HG03103 (cell line): ENCODE results near the gene HIGD1C.
A peak's percentile ranks its signal among the peaks of the same experiment; 100 is the strongest.
"Not testable (repeated sequence)": the region's sequence is repeated elsewhere in the genome, so short reads cannot be mapped to it uniquely, and the experiment has no call there.

Experiments
- ATAC-seq: cut with Tn5 transposase; IDR thresholded peaks from one replicate; pipeline ENCODE4 v1.9.1; 2021; ENCODE audit warnings: low read depth; ENCODE audit not compliant: unreplicated experiment

Gene HIGD1C

DNA sequence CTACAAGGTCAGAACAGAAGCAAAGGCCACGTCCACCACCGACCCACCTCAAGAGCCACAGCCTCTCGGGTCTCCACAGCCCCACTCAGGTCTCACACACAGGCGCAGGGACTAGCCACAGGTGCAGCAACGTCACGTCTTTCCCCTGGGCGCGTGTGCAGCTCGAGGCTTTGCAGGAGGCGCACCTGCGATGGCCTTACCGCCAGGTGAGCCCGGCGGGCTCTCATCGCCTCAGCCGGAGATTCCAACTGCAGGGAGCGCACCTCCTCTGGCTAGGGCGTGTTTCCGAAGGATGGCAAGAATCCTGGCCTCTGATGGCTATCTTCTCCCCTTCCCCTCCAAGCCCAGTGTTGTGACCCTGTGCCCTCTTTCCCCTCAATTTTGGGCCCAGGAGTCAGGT lies at the start of gene HIGD1C:
Gene HIGD1C, plus strand, starts transcription at position 35 of the 400 bp plus-strand sequence. CDS start 1,455 bp downstream, outside the sequence.
- no peak for ATAC-seq

DNA sequence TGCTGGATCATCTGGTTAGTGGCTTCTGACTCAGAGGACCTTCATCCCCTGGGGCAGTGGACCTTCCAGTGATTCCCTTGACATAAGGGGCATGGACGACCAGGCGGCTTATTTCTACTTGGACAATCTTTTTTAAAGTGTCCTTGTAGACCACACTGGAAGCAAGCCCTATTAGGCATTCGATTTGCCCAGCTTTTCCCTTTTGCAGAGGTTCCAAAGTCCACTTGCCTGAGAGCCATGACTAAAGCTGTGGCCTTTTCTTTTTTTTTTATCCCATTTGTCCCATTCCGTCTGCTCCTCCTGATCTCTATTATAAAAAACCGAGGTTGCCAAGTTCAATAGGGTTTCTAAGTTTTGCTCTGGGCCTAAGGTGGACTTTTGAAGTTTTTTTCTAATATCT lies 43.9 kb upstream of the HIGD1C start:
- not testable (repeated sequence) for ATAC-seq

DNA sequence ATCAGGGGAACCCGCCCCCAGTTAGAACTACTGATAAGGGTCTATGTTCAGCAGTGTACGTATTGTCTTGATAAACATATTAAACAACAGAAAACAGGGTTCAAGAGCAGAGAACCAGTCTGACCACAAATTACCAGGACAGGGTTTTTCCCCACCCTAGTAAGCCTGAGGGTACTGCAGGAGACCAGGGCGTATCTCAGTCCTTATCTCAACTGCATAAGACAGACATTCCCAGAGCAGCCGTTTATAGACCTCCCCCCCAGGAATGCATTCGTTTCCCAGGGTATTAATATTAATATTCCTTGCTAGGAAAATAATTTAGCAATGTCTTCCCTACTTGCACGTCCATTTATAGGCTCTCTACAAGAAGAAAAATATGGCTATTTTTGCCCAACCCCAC lies 40.0 kb upstream of the HIGD1C start:
- ATAC-seq, result not testable (repeated sequence)

DNA sequence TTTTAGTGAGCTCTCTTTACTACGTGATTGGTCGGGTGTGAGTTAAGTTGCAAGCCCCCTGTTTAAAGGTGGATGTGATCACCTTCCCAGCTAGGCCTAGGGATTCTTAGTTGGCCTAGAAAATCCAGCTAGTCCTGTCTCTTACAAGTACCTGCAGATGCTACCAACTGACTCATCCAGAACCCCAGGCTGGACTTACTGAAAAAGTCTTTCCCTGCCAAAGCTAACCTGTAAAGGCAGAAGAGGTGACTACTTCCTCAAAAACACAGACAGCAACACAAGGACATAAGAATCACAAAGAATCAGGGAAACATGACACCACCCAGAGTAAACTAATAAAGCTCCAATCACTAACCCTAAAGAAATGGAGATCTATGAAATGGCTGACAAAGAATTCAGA lies 39.1 kb upstream of the HIGD1C start:
- ATAC-seq, result no peak

DNA sequence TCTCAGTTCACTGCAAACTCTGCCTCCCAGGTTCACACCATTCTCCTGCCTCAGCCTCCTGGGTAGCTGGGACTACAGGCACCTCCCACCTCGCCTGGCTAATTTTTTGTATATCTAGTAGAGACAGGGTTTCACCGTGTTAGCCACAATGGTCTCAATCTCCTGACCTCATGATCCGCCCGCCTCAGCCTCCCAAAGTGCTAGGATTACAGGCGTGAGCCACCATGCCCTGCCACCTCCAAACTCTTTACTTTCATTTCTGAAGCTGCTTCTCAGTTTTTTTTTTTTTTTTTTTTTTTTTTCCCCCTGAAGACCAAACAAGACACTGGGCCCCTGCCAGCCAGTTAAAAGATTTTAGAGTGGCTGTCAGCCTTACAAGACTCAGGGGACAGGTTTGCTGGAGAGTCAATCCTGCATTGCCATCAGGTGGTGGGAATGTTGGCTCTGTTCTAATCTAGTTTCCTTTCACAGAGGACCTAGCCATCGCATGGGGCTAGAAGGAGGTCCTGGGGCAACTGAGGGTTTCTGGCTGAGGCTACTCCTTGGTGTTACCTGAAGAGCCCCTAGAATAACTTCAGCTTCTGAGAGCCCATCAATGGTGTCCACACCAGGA lies 37.4 kb upstream of the HIGD1C start:
- ATAC-seq, result no peak

DNA sequence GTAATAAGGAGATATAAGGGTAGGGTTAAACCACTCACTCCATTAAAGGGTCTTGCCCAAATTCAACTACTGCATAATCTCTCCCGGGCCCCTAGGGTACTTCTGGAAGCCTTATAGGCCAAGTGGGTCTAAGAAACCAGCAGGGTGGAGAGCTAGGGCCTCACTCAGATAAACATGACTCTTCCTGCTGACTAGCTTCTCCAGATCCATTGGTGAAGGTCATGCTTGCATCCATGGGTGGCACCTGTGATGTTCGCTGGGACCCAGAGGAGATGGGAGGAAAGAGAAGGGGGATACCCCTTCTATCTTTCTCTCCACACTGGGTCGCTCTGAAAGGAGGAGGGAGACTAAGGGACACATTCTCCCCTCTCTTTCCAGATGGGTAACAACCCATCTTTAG lies 36.1 kb upstream of the HIGD1C start:
- ATAC-seq, result no peak

DNA sequence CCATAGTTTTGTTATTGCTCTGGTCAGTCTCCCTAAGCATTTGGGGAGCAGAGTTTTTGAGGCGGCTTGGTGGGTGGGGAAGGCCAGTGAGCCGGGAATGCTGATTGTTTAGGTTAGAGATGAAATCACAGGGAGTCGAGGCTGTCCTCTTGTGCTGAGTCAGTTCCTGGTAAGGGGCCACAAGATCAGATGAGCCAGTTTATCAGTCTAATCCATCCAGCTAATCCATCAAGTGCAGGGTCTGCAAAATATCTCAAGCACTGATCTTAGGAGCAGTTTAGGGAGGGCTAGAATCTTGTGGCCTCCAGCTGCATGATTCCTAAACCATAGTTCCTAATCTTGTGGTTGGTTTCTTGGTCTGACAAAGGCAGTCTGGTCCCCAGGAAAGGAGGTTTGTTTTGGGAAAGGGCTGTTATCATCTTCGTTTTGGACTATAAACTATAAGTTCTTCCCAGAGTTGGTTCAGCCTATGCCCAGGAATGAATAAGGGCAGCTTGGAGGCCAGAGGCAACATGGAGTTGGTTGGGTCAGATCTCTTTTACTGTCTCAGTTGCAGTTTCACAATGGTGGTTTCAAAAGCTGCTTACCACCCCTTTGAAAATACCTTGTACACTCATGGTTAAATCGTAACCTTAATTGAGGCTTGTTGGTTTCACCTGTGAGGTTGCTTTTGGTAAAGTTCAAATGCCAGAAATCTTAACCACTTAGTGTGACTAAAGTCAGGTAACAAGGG lies 33.6 kb upstream of the HIGD1C start:
- no peak for ATAC-seq

DNA sequence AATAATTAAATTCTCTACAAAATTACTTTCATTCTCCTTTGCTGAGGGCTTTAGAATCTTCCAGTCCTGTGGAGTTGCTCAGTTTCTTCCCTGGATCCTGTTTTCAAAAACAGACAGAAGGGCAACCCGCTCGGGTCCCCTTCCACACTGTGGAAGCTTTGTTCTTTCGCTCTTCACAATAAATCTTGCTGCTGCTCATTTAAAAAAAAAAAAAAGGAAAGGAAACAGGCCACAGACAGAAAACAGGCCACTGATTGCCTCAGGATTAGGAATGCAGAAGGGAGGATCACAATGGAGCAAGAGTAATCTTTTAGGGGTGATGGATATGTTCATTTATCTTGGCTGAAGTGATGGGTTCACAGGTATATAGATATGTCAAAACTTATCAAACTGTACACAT lies 29.5 kb upstream of the HIGD1C start:
- ATAC-seq, result no peak

DNA sequence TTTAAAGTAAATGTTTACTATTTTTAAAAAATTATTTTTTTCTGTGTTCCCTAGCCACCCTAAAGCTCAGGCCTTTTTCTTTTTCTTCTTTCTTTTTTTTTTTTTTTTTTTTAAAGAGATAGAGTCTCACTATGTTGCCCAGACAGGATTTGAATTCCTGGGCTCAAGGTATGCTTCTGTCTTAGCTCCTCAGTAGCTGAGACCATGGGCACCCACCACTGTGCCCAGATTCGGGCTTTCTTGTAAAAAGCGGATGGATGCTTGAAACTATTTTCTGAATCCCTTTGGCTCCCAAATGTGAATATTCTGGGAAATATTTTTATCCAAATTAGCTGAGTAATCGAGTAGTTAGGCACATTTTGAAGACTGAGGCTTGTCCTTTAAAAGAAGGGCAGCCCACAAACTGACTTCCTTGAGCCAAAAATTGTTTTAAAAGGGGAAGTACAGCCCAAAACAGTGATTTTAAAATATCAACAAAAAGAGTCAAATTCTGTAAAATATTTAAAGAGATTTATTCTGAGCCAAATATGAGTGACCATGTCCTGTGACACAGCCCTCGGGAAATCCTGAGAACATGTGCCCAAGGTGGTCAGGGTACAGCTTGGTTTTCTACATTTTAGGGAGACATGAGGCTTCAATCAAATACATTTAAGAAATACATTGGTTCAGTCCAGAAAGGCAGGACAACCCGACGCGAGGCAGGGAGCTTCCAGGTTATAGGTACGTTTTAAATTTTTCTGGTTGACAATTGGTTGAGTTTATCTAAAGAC lies 28.8 kb upstream of the HIGD1C start:
- ATAC-seq, result no peak

DNA sequence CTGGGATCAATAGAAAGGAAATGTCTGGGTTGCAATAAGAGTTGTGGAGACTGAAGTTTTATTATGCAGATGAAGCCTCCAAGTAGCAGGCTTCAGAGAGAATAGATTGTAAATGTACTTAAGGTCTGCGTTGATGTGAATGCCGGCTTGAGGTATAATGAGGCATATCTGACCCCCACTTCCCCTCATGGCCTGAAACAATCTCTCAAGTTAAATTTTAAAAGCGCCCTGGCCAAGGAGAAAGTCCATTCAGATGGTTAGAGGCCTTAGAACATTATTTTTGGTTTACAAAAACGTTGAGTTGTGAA lies 28.3 kb upstream of the HIGD1C start:
- ATAC-seq, result no peak

DNA sequence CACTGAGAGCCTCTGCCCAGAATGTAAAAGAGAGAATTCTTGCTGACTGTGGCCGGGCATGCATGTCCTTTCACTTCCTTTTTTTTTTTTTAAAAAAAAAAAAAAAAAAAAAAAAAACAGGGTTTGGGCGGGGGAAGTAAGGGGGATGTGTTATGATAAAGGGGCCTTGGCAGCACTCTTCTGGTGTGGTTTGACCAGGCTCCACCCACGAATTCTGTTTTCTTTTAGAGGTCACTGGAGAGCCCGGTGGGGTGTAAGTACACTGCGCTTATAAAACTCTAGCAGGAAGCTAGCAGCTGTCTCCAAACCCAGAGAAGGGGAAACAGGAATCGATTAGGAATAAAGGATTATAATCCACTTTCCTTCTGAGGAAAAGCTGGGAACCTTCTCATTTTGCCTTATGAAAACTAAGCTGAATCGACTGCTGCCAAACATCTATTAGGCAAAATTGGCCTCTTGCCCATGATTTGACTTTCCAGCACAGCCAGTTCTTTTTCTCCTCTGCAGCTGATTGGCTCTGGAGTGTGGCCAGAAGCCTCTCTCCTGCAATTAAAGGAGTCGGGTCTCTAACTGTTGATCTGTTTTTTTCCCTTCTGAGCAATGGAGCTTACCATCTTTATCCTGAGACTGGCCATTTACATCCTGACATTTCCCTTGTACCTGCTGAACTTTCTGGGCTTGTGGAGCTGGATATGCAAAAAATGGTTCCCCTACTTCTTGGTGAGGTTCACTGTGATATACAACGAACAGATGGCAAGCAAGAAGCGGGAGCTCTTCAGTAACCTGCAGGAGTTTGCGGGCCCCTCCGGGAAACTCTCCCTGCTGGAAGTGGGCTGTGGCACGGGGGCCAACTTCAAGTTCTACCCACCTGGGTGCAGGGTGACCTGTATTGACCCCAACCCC lies 27.7 kb upstream of the HIGD1C start:
- ATAC-seq, result peak; percentile 92

DNA sequence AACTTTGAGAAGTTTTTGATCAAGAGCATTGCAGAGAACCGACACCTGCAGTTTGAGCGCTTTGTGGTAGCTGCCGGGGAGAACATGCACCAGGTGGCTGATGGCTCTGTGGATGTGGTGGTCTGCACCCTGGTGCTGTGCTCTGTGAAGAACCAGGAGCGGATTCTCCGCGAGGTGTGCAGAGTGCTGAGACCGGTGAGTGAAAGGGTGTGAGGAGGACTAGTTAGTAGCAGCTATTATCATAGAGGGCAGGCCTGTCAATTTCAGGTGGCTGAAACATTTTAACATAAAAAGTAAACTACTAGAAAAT lies 27.0 kb upstream of the HIGD1C start:
- no peak for ATAC-seq

DNA sequence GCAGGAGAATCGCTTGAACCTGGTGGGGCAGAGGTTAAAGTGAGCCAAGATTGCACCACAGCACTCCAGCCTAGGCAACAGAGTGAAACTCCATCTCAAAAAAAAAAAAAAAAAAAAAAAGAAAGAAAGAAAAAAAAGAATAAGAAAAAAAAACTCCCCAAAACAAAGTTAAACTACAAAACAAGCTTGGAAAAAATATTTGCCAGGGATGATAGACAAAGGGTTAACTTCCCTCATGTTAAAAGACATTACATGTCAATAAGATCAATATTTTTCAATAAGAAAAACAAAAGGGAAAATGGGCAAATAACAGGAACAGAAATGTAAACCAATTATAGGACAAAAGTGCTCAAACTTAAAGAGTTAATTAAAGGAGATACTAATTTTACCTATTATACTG lies 26.4 kb upstream of the HIGD1C start:
- no peak for ATAC-seq

DNA sequence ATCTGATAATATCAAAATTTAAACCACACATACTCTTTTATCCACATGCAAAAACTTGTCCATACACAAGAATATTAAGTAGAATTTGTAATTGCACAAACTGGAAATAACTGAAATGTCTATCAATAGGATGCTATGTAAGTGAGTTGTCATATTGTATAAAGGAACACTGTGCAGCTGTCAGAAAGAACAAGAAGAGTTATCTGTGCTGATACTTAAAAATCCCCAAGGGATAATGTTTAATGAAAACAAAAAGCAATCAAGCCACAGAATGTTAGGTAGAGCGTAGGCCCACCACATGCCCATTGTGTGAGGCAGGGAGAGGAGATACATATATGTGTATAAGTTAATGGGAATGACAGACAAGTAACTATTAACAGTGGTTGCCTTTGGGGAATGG lies 25.9 kb upstream of the HIGD1C start:
- no peak for ATAC-seq

DNA sequence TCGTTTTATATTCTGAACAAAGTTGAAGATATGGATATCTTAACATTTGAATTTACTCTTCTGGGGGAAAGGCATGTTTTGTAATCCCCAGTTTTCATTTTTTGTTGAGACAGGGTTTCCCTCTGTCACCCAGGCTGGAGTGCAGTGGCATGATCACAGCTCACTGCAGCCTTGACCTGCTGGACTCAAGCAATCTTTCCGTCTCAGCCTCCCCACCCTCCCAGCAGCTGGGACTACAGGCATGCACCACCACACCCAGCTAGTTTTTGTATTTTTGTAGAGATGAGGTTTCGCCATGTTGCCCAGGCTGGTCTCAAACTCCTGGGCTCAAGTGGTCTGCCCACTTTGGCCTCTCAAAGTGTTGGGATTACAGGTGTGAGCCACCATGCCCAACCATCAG lies 25.4 kb upstream of the HIGD1C start:
- not testable (repeated sequence) for ATAC-seq

DNA sequence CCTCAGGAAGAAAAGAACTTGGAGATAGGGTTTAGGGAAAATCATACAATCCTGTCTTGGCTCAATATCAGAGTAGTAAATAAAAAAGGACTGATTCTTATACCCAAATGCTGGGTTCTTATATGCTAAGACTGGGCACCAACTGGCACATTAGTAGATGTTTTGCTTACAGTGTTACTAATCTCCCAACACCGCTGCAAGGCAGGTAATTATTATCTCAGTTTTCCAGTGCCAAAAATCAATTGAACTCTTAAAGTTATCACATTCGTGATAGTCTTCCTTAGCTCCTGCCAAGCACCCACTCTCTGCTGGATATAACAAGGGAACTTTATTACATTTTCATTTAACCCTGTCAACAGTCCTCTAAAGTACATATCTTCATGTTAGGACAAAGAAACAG lies 25.0 kb upstream of the HIGD1C start:
- no peak for ATAC-seq

DNA sequence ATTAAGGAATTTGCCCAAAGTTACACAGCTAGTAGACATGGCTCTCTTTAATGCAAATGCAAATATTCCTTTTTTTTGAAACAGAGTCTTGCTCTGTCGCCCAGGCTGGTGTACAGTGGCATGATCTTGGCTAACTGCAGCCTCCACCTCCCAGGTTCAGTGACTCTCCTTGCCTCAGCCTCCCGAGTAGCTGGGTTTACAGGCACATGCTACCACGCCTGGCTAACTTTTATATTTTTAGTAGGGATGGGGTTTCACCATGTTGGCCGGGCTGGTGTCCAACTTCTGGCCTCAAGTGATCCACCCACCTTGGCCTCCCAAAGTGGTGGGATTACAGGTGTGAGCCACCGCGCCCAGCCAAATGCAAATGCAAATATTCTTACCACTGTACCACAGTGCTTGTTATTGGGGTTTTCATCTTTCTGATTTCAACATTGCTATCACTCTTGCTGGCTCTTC lies 24.5 kb upstream of the HIGD1C start:
- ATAC-seq, result no peak

DNA sequence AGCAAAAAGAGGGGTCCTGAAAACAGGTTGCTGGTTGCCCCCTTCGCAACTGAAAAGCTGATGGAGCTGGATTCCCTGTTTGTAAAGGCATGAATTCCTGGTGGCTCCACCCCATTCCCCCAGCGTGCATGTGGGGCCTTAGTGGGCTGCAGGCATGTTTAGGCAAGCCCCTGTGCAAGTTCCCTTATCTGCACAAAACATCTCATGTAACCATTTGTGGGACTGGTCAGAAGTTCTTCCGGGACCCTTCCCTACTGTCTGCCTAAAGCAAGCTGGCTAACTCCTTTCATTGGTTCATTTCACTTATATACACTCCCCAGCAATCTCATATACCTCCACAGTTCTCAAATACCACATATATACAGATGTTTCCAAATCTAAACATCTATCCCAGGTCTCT lies 24.0 kb upstream of the HIGD1C start:
- no peak for ATAC-seq

DNA sequence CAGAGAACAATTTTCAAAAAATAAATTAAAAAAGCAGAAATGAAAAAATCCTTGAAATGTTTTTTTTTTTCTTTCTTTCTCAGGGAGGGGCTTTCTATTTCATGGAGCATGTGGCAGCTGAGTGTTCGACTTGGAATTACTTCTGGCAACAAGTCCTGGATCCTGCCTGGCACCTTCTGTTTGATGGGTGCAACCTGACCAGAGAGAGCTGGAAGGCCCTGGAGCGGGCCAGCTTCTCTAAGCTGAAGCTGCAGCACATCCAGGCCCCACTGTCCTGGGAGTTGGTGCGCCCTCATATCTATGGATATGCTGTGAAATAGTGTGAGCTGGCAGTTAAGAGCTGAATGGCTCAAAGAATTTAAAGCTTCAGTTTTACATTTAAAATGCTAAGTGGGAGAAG lies 22.5 kb upstream of the HIGD1C start:
- ATAC-seq, result no peak

DNA sequence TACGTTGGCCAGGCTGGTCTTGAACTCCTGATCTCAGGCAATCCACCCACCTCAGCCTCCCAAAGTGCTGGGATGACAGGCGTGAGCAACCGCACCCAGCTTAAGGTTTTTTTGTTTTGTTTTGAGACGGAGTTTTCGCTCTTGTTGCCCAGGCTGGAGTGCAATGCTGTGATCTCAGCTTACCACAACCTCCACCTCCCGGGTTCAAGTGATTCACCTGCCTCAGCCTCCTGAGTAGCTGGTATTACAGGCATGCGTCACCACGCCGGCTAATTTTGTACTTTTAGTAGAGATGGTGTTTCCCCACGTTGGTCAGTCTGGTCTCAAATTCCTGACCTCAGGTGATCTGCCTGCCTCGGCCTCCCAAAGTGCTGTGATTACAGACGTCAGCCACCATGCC lies 21.9 kb upstream of the HIGD1C start:
- ATAC-seq, result not testable (repeated sequence)

DNA sequence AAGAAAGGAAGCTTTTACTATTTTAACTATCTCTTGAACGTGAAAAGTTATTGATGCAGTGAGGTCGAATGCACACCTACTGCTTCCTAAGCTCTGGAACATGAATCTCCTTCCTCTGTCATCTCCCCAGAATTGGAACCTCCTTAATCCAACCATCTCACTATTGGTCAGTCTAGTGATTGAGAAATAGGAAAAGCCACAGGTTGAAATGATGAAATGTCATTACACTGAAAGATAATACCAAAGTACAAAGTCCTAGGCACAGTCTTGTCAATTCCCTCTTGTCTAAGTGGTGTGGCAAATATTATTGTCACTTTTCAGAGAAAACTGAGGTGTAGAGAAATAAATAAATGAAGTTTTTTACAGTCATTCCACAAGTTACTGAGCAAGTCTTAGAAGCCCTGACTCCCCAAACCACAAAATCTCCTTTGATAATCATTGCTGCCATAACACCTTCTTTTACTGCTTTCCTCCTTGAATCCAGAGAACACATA lies 19.5 kb upstream of the HIGD1C start:
- no peak for ATAC-seq
